Cerebellar cortex (tissue), 1 donor: ENCODE measurements around the gene ZNF101.

Experiments used
- DNase-seq: peaks from one replicate; pipeline ENCODE4 v3.0.0-alpha.2; 2015; ENCODE audit warnings: low spot score

The ZNF101 gene

DNA sequence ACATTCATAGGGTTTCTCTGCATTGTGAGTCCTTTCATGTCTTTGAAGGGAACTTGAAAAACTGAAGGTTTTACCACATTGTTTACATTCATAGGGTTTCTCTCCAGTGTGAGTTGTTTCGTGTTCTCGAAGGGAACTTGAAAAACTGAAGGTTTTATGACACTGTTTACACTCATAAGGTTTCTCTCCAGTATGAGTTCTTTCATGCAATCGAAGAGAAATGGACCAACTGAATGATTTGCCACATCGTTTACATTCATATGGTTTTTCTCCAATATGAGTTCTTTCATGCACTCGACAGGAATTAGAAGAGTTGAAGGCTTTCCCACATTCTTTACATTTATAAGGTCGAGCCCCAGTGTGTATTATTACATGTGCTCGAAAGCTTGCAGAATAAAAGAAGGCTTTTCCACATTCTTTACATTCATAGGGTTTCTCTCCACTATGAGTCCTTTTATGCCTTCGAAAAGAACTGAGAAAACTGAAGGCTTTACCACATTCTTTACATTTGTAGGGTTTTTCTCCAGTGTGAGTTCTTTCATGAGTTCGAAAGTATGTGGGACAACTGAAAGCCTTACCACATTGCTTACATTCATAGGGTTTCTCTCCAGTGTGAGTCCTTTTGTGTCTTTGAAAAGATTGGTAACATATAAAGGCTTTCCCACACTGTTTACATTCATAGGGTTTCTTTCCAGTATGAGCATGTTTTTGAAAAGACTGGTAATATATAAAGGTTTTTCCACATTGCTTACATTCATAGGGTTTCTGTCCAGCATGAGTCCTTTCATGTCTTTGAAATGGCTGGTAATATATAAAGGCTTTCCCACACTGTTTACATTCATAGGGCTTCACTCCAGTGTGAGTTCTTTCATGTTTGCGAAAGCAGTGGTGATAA lies 43.5 kb downstream of the ZNF101 start:
- DNase-seq, result no peak

DNA sequence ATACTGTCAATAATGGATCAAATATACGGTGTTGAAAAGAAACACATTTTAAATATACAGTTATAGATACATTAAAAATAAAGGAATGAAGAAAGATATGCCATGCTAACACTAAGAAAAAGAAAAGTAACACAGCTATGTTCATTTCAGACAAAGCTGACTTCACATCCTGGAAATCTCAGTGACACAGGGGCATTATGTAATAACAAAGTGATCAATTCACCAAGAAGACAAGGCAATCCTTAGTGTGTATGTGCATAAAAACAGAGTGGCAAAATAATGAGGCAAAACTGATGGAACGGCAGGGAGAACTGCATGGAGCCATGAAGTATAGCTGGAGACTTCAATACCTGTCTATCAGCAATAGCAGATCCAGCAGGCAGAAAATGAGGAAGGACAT lies 51.2 kb downstream of the ZNF101 start:
- DNase-seq, result no peak

DNA sequence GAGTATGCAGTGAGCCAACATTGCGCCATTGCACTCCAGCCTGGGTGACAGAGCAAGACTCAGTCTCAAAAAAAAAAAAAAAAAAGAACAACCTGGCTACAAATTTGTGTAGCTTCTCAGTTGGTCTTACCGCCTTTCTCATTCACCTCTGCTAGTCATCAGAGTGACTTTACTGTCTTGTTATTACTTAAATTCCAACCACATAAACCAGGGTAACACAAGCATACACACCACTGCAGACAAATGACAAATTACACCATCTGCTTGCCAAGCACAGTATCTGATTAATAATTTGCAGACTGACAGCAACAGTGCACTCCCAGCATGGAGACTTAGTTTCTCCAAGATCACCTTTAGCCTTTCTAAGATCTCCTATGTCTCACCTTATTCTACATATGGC lies 53.3 kb downstream of the ZNF101 start:
- no peak for DNase-seq

DNA sequence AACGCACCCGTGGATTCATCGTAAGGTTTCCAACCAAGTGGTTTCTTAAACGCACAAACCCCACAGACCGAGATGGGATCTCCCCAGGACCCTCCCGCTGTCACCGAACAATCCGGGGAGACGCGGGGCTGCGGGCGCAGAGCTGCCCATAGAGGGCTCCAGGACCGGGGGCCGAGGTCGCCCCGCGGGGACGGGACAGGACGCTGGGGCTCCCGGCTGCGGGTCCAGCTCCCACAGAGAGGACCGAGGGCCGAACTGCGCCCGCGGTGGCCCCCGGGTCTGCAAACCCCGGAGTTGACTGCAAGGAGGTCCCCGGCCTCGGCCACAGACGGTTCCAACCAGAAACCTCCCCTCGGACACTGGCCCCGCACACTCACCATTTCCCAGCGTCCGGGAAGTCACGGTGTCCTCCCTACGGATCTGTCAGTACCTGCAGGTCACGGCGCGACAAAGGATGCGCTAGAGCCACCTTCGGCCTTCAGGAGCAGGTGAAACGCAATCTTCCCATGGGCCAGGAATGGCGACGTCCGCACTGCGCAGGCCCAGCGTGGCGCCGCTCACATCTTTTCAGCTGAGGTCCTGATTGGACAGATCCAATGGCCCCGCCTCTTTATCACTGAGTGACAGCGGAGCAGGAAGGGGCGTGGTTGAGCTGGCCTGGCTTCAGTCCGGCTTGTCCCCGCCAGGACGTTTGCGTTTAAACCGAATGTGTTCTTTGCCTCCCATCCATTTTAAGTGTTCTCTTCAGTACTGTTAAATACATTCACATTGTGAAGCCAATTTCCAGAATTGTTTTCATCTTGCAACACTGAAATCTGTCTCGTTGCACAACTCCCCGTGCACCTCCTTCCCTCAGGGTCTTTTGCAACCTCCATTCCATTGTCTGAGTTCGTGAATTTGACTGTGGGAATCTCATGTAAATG lies 64.2 kb downstream of the ZNF101 start, which contains the start of gene ZNF14:
ZNF14 (minus strand) TSS at position 534 of the 923 bp plus-strand sequence; CDS start at position 380, 154 bp downstream.
- peak; percentile 96 for DNase-seq
